UCSD-AML1 (cell line): Measurements from ENCODE around the gene TOMM6.

Experiments used
- DNase-seq: peaks from one replicate; lab custom pipeline; 2025; ENCODE audit not compliant: unreplicated experiment; lab: John Stamatoyannopoulos, UW

TOMM6 gene

GRCh38 chr6:41787219-41787917 lies at the start of gene TOMM6:
TOMM6 (plus strand) TSS chr6:41787694; CDS start chr6:41787698, 4 bp downstream.
- DNase-seq: peak; percentile 95

GRCh38 chr6:41739041-41739440 lies 48.5 kb upstream of the TOMM6 start:
- DNase-seq: no peak

- DNase-seq: no peak
Measured at GRCh38 chr6:41740366-41741162, 46.9 kb upstream of the TOMM6 start.

GRCh38 chr6:41741625-41742490 lies 45.6 kb upstream of the TOMM6 start:
- DNase-seq: no peak

- DNase-seq: no peak
Measured at GRCh38 chr6:41743406-41744235, 43.9 kb upstream of the TOMM6 start.

- DNase-seq: no peak
Measured at GRCh38 chr6:41744236-41744787, 43.2 kb upstream of the TOMM6 start.

- no peak for DNase-seq
Measured at GRCh38 chr6:41746107-41746506, 41.4 kb upstream of the TOMM6 start.

GRCh38 chr6:41747256-41748101 lies 40.0 kb upstream of the TOMM6 start, which contains the start of gene PGC:
PGC (minus strand) TSS chr6:41747397; CDS start chr6:41747334, 63 bp downstream.
- no peak for DNase-seq

GRCh38 chr6:41748102-41748477 lies 39.4 kb upstream of the TOMM6 start:
- DNase-seq: no peak

GRCh38 chr6:41748542-41748941 lies 39.0 kb upstream of the TOMM6 start:
- no peak for DNase-seq

- DNase-seq: no peak
Measured at GRCh38 chr6:41750374-41750773, 37.1 kb upstream of the TOMM6 start.

GRCh38 chr6:41755895-41756294 lies 31.6 kb upstream of the TOMM6 start:
- no peak for DNase-seq

- peak; percentile 23 for DNase-seq
Measured at GRCh38 chr6:41756354-41756753, 31.1 kb upstream of the TOMM6 start.

GRCh38 chr6:41757271-41757670 lies 30.2 kb upstream of the TOMM6 start:
- no peak for DNase-seq

- no peak for DNase-seq
Measured at GRCh38 chr6:41757931-41758640, 29.4 kb upstream of the TOMM6 start.

GRCh38 chr6:41758641-41759035 lies 28.9 kb upstream of the TOMM6 start:
- DNase-seq: no peak

GRCh38 chr6:41759106-41759904 lies 28.2 kb upstream of the TOMM6 start:
- no peak for DNase-seq
